ENCODE results near the gene GPR4. TPM values are rescaled to one million over a fixed set of nuclear protein-coding genes. Genes with fewer than 3 reads are reported as not detected.

The GPR4 gene
- total RNA-seq, 1 experiment from 2014 or later = 0.48 TPM

GRCh38 chr19:45645068-45645630, 43.1 kb upstream of the GPR4 start (continued):
- TF ChIP-seq, protein P1, sequence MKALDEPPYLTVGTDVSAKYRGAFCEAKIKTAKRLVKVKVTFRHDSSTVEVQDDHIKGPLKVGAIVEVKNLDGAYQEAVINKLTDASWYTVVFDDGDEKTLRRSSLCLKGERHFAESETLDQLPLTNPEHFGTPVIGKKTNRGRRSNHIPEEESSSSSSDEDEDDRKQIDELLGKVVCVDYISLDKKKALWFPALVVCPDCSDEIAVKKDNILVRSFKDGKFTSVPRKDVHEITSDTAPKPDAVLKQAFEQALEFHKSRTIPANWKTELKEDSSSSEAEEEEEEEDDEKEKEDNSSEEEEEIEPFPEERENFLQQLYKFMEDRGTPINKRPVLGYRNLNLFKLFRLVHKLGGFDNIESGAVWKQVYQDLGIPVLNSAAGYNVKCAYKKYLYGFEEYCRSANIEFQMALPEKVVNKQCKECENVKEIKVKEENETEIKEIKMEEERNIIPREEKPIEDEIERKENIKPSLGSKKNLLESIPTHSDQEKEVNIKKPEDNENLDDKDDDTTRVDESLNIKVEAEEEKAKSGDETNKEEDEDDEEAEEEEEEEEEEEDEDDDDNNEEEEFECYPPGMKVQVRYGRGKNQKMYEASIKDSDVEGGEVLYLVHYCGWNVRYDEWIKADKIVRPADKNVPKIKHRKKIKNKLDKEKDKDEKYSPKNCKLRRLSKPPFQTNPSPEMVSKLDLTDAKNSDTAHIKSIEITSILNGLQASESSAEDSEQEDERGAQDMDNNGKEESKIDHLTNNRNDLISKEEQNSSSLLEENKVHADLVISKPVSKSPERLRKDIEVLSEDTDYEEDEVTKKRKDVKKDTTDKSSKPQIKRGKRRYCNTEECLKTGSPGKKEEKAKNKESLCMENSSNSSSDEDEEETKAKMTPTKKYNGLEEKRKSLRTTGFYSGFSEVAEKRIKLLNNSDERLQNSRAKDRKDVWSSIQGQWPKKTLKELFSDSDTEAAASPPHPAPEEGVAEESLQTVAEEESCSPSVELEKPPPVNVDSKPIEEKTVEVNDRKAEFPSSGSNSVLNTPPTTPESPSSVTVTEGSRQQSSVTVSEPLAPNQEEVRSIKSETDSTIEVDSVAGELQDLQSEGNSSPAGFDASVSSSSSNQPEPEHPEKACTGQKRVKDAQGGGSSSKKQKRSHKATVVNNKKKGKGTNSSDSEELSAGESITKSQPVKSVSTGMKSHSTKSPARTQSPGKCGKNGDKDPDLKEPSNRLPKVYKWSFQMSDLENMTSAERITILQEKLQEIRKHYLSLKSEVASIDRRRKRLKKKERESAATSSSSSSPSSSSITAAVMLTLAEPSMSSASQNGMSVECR (CRISPR knock-in tag; IDR thresholded peaks at IDR 0.05; ENCODE audit: borderline replicate concordance) = no peak
- no peak for TF ChIP-seq MXD4 (CRISPR knock-in tag; IDR thresholded peaks at IDR 0.05; ENCODE audit: borderline replicate concordance)

- TF ChIP-seq, protein P2, sequence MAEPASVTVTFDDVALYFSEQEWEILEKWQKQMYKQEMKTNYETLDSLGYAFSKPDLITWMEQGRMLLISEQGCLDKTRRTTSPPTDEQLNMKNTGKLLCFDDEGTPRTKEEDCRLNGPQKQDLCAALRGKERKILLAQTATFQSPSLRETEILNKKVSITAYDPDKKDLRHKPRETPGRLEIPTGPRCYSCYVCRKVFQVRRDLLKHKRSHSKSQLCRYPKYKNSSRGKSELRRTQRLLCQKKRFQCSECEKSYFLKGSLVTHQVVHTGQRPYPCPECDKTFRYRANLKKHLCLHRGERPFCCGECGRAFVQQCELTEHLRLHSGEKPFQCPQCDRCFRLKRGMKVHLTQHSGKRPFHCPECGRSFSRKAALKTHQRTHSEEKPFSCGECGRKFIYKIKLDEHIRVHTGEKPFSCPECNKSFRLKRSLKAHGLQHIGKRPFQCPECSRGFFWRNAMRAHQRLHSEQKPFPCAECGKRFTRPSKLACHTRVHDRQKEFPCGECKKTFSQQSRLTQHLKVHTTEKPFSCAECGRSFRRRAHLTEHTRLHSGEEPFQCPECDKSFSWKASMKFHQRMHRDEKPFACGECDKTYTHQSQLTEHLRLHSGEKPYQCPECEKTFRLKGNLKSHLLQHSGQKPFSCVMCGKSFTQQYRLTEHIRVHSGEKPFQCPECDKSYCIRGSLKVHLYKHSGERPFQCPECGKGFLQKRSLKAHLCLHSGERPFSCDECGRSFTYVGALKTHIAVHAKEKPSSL (CRISPR knock-in tag; conservative IDR thresholded peaks at IDR 0.05) = no peak
- no peak for TF ChIP-seq SMAD3 (CRISPR knock-in tag; IDR thresholded peaks at IDR 0.05; ENCODE audit: borderline replicate concordance)
- TF ChIP-seq EMX1 (CRISPR knock-in tag; IDR thresholded peaks at IDR 0.05) = no peak
- TF ChIP-seq ZBTB43 (CRISPR knock-in tag; IDR thresholded peaks at IDR 0.05) = no peak
- TF ChIP-seq GTF2I (CRISPR knock-in tag; conservative IDR thresholded peaks at IDR 0.05) = no peak
- no peak for TF ChIP-seq ETV6 (CRISPR knock-in tag; IDR thresholded peaks at IDR 0.05)
- TF ChIP-seq NFATC4 (CRISPR knock-in tag; IDR thresholded peaks at IDR 0.05) = no peak
- no peak for TF ChIP-seq ELF4 (CRISPR knock-in tag; IDR thresholded peaks at IDR 0.05; ENCODE audit: low read depth)
- no peak for TF ChIP-seq USF2 (CRISPR knock-in tag; IDR thresholded peaks at IDR 0.05)
- no peak for TF ChIP-seq ZNF121 (CRISPR knock-in tag; IDR thresholded peaks at IDR 0.05)
- Mint-ChIP-seq H3K9me3 (no peaks in the 10 kb centered on the region), H3K27ac (no peak overlapping the region), H3K4me3 (peak overlapping the region; percentile 86), H3K27me3 (ENCODE audit: low read depth) (peaks cover 24% of the 10 kb centered on the region), H3K4me1 (peaks cover 33% of the 10 kb centered on the region), H3K36me3 (no peaks in the 10 kb centered on the region)
- CTCF ChIA-PET = interaction anchor here (0.6 to 5.4 kb wide), 24 partner anchors 12 to 551 kb away, joined by 3 to 127 read pairs (median 34); partner anchors contain the start of genes GIPR, OPA3, PPM1N and PPP1R13L
- POLR2A ChIA-PET = interaction anchor here (2.2 kb wide), 1 partner anchor 38 kb away, joined by 5 read pairs; no protein-coding TSS in a partner anchor
- DNase-seq (ENCODE audit: low spot score) (no peak), ATAC-seq (no peak)
Measured at GRCh38 chr19:45643927-45644771, 42.1 kb upstream of the GPR4 start.
